HFF-Myc (cell line): Measurements from ENCODE around the gene ZNF878.

Source experiments
- DNase-seq: peaks from one replicate; pipeline ENCODE4 v3.0.0-alpha.2; 2011; ENCODE audit warnings: low read depth; ENCODE audit errors: extremely low read depth
- H3K4me3 ChIP-seq: replicated peaks from 2 replicates; pipeline ENCODE4 v1.5.1; 2011; ENCODE audit warnings: low read depth, mild to moderate bottlenecking, control low read depth, low read length
- CTCF ChIP-seq: IDR thresholded peaks from 2 replicates; pipeline ENCODE4 v1.5.1; 2012; ENCODE audit warnings: mild to moderate bottlenecking, low read depth, low read length, control low read depth; ENCODE audit errors: missing control alignments

ZNF878 gene

DNA sequence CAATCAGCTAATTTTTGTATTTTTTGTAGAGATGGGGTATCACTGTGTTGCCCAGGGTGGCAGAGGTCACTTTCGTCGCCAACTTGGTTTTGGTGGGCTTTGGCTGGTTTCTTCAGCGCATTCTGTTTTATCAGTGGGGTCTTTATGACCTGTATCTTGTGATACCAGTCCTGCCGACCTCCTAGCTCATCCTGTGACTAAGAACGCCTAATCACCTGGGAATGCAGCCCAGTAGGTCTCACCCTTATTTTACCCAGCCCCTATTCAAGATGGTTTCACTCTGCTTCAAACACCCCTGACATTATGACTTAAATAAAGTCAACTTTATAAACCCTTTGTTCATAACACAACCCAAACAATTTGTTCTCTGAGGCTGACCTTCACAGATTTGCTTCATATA lies 3.0 kb upstream of the ZNF878 start:
- no peak for TF ChIP-seq CTCF
- no peak overlapping the region for H3K4me3 ChIP-seq
- DNase-seq, result no peak

DNA sequence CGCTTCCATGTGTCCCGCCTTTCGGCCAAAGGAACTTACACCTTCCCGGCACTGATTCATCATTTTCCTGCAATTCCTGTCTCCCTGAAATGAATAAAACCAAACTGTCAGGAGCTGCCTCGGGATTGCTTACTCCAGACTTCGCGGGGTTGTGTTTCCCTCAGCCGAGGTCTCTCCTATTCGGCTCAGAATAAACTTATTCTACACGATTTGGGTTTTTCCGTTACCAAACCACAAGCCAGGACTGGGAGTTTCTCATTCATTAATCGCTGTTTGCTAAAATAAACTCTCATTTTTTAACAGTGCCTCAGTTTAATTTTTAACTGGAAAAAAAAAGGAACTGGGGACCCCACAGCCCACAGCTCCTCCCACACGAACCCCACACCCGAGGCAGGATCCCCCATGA lies 667 bp downstream of the ZNF878 start:
- DNase-seq, result no peak
- no peak for TF ChIP-seq CTCF

DNA sequence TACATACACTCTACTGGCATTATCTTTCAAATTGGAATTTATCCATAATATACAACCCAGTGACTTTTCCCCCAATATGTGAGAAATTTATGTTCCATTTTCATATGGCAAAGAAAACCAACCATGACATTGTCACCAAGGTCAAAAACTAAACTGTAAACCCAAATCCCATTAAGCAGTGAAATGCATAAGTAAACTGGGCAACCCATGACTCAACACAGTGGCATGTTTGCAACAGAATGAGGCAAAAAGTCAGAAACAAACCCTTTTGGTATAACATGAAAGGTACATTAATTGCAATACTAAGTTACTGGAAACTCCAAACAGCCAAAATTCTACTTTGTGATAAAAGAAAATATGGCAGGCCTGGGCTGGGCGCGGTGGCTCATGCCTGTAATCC lies 4.9 kb downstream of the ZNF878 start:
- no peak for TF ChIP-seq CTCF
- H3K4me3 ChIP-seq, result no peak overlapping the region
- DNase-seq, result no peak

More for the DNA sequence above, 667 bp downstream of the ZNF878 start:
- peak overlapping the region; percentile 51 for H3K4me3 ChIP-seq

DNA sequence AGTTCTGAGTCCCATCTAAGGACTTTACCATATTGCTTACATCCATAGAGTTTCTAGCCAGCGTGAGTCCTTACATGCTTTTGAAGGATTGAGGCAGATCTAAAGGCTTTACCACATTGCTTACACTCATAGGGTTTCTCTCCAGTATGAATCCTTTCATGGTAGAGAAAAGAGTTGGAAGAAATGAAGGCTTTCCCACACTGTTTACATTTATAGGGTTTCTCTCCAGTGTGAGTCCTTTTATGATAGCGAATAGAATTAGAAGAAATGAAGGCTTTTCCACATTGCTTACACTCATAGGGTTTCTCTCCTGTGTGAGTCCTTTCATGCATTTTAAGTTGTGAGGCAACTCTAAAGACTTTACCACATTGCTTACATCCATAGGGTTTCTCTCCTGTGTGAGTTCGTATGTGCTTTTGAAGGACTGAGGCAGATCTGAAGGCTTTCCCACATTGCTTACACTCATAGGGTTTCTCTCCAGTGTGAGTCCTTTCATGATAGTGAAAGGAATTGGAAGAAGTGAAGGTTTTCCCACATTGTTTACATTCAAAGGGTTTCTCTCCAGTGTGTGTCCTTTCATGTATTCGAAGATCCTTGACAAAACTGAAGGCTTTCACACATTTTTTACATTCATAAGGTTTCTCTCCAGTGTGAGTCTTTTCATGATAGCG lies 8.9 kb downstream of the ZNF878 start:
- no peak for DNase-seq
- H3K4me3 ChIP-seq, result no peak overlapping the region
- no peak for TF ChIP-seq CTCF

DNA sequence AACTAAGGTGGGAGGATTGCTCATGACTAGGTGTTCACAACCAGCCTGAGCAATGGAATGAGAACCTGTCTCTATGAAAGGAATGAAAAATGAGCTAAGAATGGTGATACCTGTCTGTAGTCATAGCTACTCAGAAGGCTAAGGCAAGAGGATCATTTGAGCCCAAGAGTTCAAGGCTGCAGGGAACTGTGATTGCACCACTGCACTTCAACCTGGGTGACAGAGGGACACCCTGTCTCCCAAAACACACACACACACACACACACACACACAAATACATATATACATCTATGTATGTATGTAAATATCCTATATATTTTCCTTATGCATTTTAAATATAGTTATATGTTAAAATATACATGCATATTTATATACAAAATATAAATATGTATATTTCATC lies 9.9 kb downstream of the ZNF878 start:
- no peak for TF ChIP-seq CTCF
- H3K4me3 ChIP-seq, result no peak overlapping the region
- DNase-seq, result no peak

- H3K4me3 ChIP-seq, result peak within 1 kb of the TSS; percentile 56
- peak; percentile 19 for DNase-seq
- TF ChIP-seq CTCF, result no peak
Observed at GRCh38 chr19:12035220-12036172, 17.3 kb downstream of the ZNF878 start, which contains the start of gene ZNF433. ZNF433 (minus strand) TSS chr19:12035679; CDS start chr19:12035539, 140 bp downstream.
